HG03558 (cell line): ENCODE results near the gene MECR.

Experiments used
- ATAC-seq: cut with Tn5 transposase; IDR thresholded peaks from one replicate; pipeline ENCODE4 v1.9.1; 2021; ENCODE audit warnings: moderate number of reproducible peaks; ENCODE audit not compliant: unreplicated experiment; ENCODE audit errors: extremely low read depth

Gene MECR

GRCh38 chr1:29256979-29257804 is 26.5 kb upstream of the MECR start:
- ATAC-seq, result no peak

GRCh38 chr1:29256394-29256793 is 25.7 kb upstream of the MECR start:
- no peak for ATAC-seq

- no peak for ATAC-seq
Observed at GRCh38 chr1:29255134-29255666, 24.5 kb upstream of the MECR start.

- ATAC-seq, result no peak
Observed at GRCh38 chr1:29254346-29254745, 23.6 kb upstream of the MECR start.

- ATAC-seq, result no peak
Observed at GRCh38 chr1:29253180-29253579, 22.4 kb upstream of the MECR start.

GRCh38 chr1:29251164-29252124 is 20.7 kb upstream of the MECR start:
- ATAC-seq, result no peak

- no peak for ATAC-seq
Observed at GRCh38 chr1:29249951-29250581, 19.3 kb upstream of the MECR start.

- ATAC-seq, result no peak
Observed at GRCh38 chr1:29249170-29249691, 18.5 kb upstream of the MECR start.

GRCh38 chr1:29248409-29248808 is 17.7 kb upstream of the MECR start:
- no peak for ATAC-seq

GRCh38 chr1:29247571-29248273 is 17.0 kb upstream of the MECR start:
- no peak for ATAC-seq

GRCh38 chr1:29247044-29247443 is 16.3 kb upstream of the MECR start:
- ATAC-seq, result no peak

- ATAC-seq, result no peak
Observed at GRCh38 chr1:29245876-29246275, 15.1 kb upstream of the MECR start.

- no peak for ATAC-seq
Observed at GRCh38 chr1:29245261-29245660, 14.5 kb upstream of the MECR start.

GRCh38 chr1:29243871-29244200 is 13.1 kb upstream of the MECR start:
- no peak for ATAC-seq

GRCh38 chr1:29243023-29243870 is 12.5 kb upstream of the MECR start:
- ATAC-seq, result no peak

- no peak for ATAC-seq
Observed at GRCh38 chr1:29240986-29241385, 10.3 kb upstream of the MECR start.

GRCh38 chr1:29240400-29240837 is 9.7 kb upstream of the MECR start:
- no peak for ATAC-seq

- ATAC-seq, result no peak
Observed at GRCh38 chr1:29239142-29239541, 8.4 kb upstream of the MECR start.

- no peak for ATAC-seq
Observed at GRCh38 chr1:29238620-29239002, 7.9 kb upstream of the MECR start.
